Activated CD4-positive, alpha-beta T cell treated with anti-CD3 and anti-CD28 coated beads, Interleukin-2, amount 10 ng/mL, durations not matched to agents 7 days and 5 days (primary cell): Measurements from ENCODE around the gene TAS2R1. TPM values are rescaled to one million over a fixed set of nuclear protein-coding genes. Genes with fewer than 3 reads are reported as not detected.

ENCODE experiments used
- CTCF ChIA-PET: fragments of 350-600 bp; sonication (Branson Sonifier 250); formaldehyde crosslinking; loops from one replicate; lab custom pipeline; 2021; ENCODE audit warnings: antibody characterized with exemption; lab: Charles Lee
- POLR2A ChIA-PET: fragments of 350-600 bp; sonication (Branson Sonifier 250); formaldehyde crosslinking; loops from one replicate; lab custom pipeline; 2021; ENCODE audit warnings: antibody characterized with exemption; lab: Charles Lee
- DNase-seq: peaks from one replicate; pipeline ENCODE4 v3.0.0-alpha.2; 2020
- H3K27ac Mint-ChIP-seq: one replicate; pipeline ENCODE4 v1.8.0; 2021; ENCODE audit warnings: mild to moderate bottlenecking, moderate library complexity, mixed read lengths
- H3K27me3 Mint-ChIP-seq: one replicate; pipeline ENCODE4 v1.8.0; 2021; ENCODE audit warnings: mixed read lengths
- H3K36me3 Mint-ChIP-seq: one replicate; pipeline ENCODE4 v1.8.0; 2021; ENCODE audit warnings: low read depth, mixed read lengths
- H3K4me1 Mint-ChIP-seq: one replicate; pipeline ENCODE4 v1.8.0; 2021; ENCODE audit warnings: mixed read lengths
- H3K4me3 Mint-ChIP-seq: one replicate; pipeline ENCODE4 v1.8.0; 2021; ENCODE audit warnings: mild to moderate bottlenecking, moderate library complexity, mixed read lengths
- H3K9me3 Mint-ChIP-seq: one replicate; pipeline ENCODE4 v1.8.0; 2021; ENCODE audit warnings: mixed read lengths
- total RNA-seq, 2 experiments: library from RNA; stranded (reverse); gene quantifications; one replicate each; pipeline ENCODE4 v1.2.3, GENCODE V29; 2021

TAS2R1 gene
- total RNA-seq = not detected

DNA sequence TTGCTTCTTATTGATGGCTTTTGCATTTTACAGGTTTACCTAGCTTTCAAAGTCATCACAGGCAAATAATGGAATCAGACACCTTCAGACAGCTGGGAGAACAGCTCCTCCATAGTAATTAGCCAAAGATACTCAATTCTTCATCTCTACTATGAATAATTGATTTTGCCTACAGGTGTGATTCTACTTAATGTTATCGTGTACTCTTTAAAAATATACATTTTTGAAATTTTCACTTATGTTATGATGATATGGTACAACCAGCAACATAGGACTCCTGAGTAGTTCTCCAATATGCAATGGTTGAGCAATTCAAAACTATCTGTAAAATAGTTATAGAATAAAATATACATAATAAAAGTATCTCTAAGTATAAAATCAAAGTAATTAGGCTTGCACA lies at the start of gene TAS2R1:
TSS of gene TAS2R1 (minus strand) at position 101 of the 400 bp plus-strand sequence. CDS start 319 bp downstream, outside the sequence.
- H3K27me3 Mint-ChIP-seq = no peaks in the 10 kb centered on the region
- no peak within 1 kb of the TSS for H3K27ac Mint-ChIP-seq
- peaks cover 3% of the 10 kb centered on the region for H3K9me3 Mint-ChIP-seq
- no peak within 1 kb of the TSS for H3K4me3 Mint-ChIP-seq
- ChIA-PET CTCF (no interaction called here), POLR2A (no interaction called here)
- DNase-seq = no peak
- H3K36me3 Mint-ChIP-seq = no peaks in the 10 kb centered on the region
- no peaks in the 10 kb centered on the region for H3K4me1 Mint-ChIP-seq

DNA sequence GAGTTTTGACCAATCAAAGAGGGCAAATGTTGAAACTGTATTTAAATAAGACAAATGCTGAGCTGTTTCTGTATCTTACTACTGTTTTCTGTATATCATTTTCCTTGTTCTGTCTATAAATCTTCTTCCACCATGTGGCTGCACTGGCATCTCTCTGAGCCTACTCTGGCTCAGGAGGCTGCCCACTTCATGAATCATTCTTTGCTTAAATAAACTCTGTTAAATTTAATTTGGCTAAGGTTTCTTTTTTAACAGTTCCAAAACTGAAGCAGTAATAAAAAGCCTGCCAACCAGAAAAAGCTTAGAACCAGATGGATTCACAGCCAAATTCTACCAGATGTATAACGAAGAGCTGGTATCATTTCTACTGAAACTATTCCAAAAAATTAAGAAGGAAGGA lies 40.2 kb upstream of the TAS2R1 start:
- ChIA-PET CTCF (no interaction called here), POLR2A (no interaction called here)
- Mint-ChIP-seq H3K27ac (no peak overlapping the region), H3K36me3 (no peaks in the 10 kb centered on the region), H3K4me1 (no peaks in the 10 kb centered on the region), H3K9me3 (no peaks in the 10 kb centered on the region), H3K4me3 (no peak overlapping the region), H3K27me3 (no peaks in the 10 kb centered on the region)
- no peak for DNase-seq

GRCh38 chr5:9667906-9668305 lies 37.8 kb upstream of the TAS2R1 start:
- H3K4me3 Mint-ChIP-seq = no peak overlapping the region
- no peaks in the 10 kb centered on the region for H3K27me3 Mint-ChIP-seq
- H3K36me3 Mint-ChIP-seq = no peaks in the 10 kb centered on the region
- no peaks in the 10 kb centered on the region for H3K9me3 Mint-ChIP-seq
- no peak overlapping the region for H3K27ac Mint-ChIP-seq
- CTCF ChIA-PET = interaction anchor here (1.1 kb wide), 1 partner anchor 12 kb away, joined by 3 read pairs; no protein-coding TSS in a partner anchor
- no peaks in the 10 kb centered on the region for H3K4me1 Mint-ChIP-seq
- POLR2A ChIA-PET = no interaction called here
- DNase-seq = no peak

GRCh38 chr5:9663891-9664290 lies 33.7 kb upstream of the TAS2R1 start:
- CTCF ChIA-PET = no interaction called here
- H3K27ac Mint-ChIP-seq = no peak overlapping the region
- DNase-seq = no peak
- no peak overlapping the region for H3K4me3 Mint-ChIP-seq
- POLR2A ChIA-PET = no interaction called here
- no peaks in the 10 kb centered on the region for H3K27me3 Mint-ChIP-seq
- no peaks in the 10 kb centered on the region for H3K4me1 Mint-ChIP-seq
- peaks cover 2% of the 10 kb centered on the region for H3K9me3 Mint-ChIP-seq
- H3K36me3 Mint-ChIP-seq = no peaks in the 10 kb centered on the region

GRCh38 chr5:9661316-9662015 lies 31.3 kb upstream of the TAS2R1 start:
- ChIA-PET CTCF (no interaction called here), POLR2A (interaction anchor here (0.6 to 0.7 kb wide), 2 partner anchors 392 to 587 kb away, joined by 3 to 4 read pairs; no protein-coding TSS in a partner anchor)
- DNase-seq = no peak
- Mint-ChIP-seq H3K4me1 (no peaks in the 10 kb centered on the region), H3K9me3 (peaks cover 5% of the 10 kb centered on the region), H3K36me3 (no peaks in the 10 kb centered on the region), H3K27ac (no peak overlapping the region), H3K4me3 (no peak overlapping the region), H3K27me3 (no peaks in the 10 kb centered on the region)

DNA sequence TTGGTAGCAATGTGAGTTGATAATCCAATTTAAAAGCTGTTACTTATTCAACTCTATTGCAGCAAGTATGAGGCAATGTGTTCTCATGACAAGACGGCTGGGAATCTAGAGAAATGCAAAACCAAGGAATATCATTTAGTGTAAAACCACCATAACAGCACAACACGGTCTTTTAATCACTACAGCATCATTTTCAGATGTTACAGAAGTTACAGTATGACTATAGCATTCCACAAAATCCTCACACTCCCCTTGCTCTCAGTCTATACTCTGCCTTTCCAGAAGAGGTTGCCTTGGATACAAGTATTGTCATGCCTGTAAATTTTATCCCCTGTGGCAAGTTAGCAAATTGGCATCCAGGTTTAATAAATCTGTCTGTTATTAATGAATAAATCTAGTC lies 28.6 kb upstream of the TAS2R1 start:
- ChIA-PET CTCF (no interaction called here), POLR2A (no interaction called here)
- H3K4me1 Mint-ChIP-seq = no peaks in the 10 kb centered on the region
- no peak for DNase-seq
- no peaks in the 10 kb centered on the region for H3K27me3 Mint-ChIP-seq
- H3K27ac Mint-ChIP-seq = no peak overlapping the region
- H3K9me3 Mint-ChIP-seq = peaks cover 5% of the 10 kb centered on the region
- no peaks in the 10 kb centered on the region for H3K36me3 Mint-ChIP-seq
- no peak overlapping the region for H3K4me3 Mint-ChIP-seq

- Mint-ChIP-seq H3K27me3 (no peaks in the 10 kb centered on the region), H3K4me1 (no peaks in the 10 kb centered on the region), H3K9me3 (peaks cover 5% of the 10 kb centered on the region), H3K4me3 (no peak overlapping the region), H3K27ac (no peak overlapping the region), H3K36me3 (no peaks in the 10 kb centered on the region)
- ChIA-PET CTCF (no interaction called here), POLR2A (no interaction called here)
- DNase-seq = no peak
These were observed 27.7 kb upstream of the TAS2R1 start for GRCh38 chr5:9657819-9658218.

- Mint-ChIP-seq H3K9me3 (peaks cover 2% of the 10 kb centered on the region), H3K27ac (no peak overlapping the region), H3K4me3 (no peak overlapping the region), H3K27me3 (no peaks in the 10 kb centered on the region), H3K36me3 (no peaks in the 10 kb centered on the region), H3K4me1 (no peaks in the 10 kb centered on the region)
- POLR2A ChIA-PET = no interaction called here
- CTCF ChIA-PET = interaction anchor here (0.7 kb wide), 1 partner anchor 12 kb away, joined by 3 read pairs; no protein-coding TSS in a partner anchor
- DNase-seq = no peak
These were observed 25.5 kb upstream of the TAS2R1 start for GRCh38 chr5:9655641-9656040.

DNA sequence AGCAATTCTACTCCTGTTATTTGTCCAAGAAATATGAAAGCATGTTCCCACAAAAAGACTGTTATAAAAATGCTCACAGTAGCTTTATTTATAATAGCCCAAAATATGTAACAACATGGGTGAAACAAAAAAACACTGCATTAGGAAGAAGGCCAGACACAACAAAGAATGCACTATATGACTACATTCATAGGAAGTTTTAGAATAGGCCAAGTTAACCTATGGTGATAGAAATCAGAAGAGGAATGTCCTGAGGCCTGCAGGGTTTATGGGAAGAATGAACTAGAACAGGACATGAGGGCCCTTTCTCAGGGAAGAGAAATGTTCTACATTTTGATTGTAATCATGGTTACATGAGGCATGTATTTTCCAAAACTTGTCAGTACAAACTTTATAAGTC lies 24.7 kb upstream of the TAS2R1 start:
- CTCF ChIA-PET = no interaction called here
- no peaks in the 10 kb centered on the region for H3K4me1 Mint-ChIP-seq
- H3K4me3 Mint-ChIP-seq = no peak overlapping the region
- no peak overlapping the region for H3K27ac Mint-ChIP-seq
- no peaks in the 10 kb centered on the region for H3K36me3 Mint-ChIP-seq
- peaks cover 2% of the 10 kb centered on the region for H3K9me3 Mint-ChIP-seq
- POLR2A ChIA-PET = no interaction called here
- H3K27me3 Mint-ChIP-seq = no peaks in the 10 kb centered on the region
- no peak for DNase-seq

DNA sequence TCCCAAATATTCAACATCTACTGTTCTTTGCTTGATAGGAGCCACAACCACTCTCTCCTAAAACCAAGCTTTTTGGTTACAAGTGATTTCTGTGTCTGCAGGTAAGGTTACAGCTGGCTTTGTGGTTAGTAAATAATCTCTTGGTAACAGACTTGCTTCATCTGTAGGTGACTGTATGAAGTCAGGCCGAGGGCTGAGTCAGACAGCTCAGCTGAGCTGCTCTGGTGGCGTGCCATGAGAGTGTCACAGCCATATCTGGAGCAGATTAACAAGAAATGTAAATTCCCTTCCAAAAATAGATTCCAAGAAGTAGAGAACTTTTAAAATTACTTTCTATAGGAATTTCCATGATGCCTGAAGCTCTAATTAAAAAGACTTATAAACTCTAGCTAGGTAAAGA lies 23.7 kb upstream of the TAS2R1 start:
- Mint-ChIP-seq H3K4me1 (no peaks in the 10 kb centered on the region), H3K27me3 (no peaks in the 10 kb centered on the region), H3K9me3 (peaks cover 2% of the 10 kb centered on the region), H3K36me3 (no peaks in the 10 kb centered on the region), H3K4me3 (no peak overlapping the region), H3K27ac (no peak overlapping the region)
- POLR2A ChIA-PET = no interaction called here
- no peak for DNase-seq
- CTCF ChIA-PET = no interaction called here

DNA sequence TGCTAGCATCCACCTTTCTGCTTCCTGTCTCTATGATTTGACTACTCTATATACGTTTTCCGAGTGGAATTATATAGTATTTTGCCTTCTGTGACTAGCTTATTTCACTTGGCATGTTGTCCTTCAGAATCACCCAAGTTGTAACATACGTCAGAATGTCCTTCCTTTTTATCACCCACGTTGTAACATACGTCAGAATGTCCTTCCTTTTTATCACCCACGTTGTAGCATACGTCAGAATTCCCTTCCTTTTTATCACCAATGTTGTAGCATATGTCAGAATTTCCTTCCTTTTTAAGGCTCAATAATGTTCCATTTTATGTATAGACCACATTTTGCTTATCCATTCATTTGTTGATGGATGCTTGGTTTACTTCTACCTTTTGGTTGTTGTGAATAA lies 22.9 kb upstream of the TAS2R1 start:
- H3K4me3 Mint-ChIP-seq = no peak overlapping the region
- POLR2A ChIA-PET = no interaction called here
- no peaks in the 10 kb centered on the region for H3K4me1 Mint-ChIP-seq
- no peak for DNase-seq
- CTCF ChIA-PET = no interaction called here
- no peaks in the 10 kb centered on the region for H3K27me3 Mint-ChIP-seq
- peaks cover 2% of the 10 kb centered on the region for H3K9me3 Mint-ChIP-seq
- no peak overlapping the region for H3K27ac Mint-ChIP-seq
- H3K36me3 Mint-ChIP-seq = no peaks in the 10 kb centered on the region

GRCh38 chr5:9652295-9652694 lies 22.1 kb upstream of the TAS2R1 start:
- H3K9me3 Mint-ChIP-seq = no peaks in the 10 kb centered on the region
- ChIA-PET CTCF (no interaction called here), POLR2A (no interaction called here)
- no peaks in the 10 kb centered on the region for H3K27me3 Mint-ChIP-seq
- no peak overlapping the region for H3K4me3 Mint-ChIP-seq
- H3K36me3 Mint-ChIP-seq = no peaks in the 10 kb centered on the region
- H3K27ac Mint-ChIP-seq = no peak overlapping the region
- H3K4me1 Mint-ChIP-seq = no peaks in the 10 kb centered on the region
- no peak for DNase-seq

DNA sequence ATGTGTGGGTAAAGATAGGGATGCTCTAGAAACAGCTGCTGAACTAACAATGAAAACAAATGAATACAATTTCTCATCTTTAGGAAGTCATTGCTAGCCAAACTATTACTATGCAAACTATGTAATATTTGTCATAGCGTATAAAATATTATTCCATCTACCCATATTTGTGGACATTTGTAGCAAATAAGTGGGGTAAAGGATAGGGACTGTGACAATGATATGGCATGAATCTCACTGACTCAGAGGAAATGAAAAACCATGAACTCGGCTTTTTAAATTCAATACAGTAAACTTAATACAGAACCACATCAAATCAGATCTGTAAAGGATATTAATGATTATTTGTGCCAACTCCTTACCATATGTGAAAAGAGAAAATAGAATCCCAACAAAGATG lies 16.7 kb upstream of the TAS2R1 start:
- POLR2A ChIA-PET = no interaction called here
- no peak overlapping the region for H3K4me3 Mint-ChIP-seq
- DNase-seq = no peak
- H3K4me1 Mint-ChIP-seq = no peaks in the 10 kb centered on the region
- no peaks in the 10 kb centered on the region for H3K27me3 Mint-ChIP-seq
- H3K9me3 Mint-ChIP-seq = no peaks in the 10 kb centered on the region
- no peak overlapping the region for H3K27ac Mint-ChIP-seq
- no peaks in the 10 kb centered on the region for H3K36me3 Mint-ChIP-seq
- CTCF ChIA-PET = no interaction called here

DNA sequence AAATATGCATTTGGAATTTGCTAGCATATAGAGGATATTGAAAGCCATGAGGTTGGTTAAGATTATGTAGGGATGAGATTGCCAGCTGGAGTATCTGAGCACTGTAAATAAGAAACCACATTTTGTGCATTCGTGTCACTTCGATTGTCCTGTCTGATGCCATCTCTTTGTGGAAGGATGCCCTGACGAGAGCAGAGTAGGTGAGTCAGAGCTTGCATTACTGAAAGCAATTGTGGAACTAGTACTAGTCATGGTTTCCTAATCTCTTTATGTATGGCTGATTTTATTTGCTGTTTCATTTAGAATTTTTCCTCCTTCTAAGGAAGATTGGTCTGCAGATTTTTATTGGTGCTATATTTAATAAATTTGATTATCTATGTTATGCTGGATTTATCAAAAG lies 14.5 kb upstream of the TAS2R1 start:
- POLR2A ChIA-PET = no interaction called here
- no peak overlapping the region for H3K27ac Mint-ChIP-seq
- H3K9me3 Mint-ChIP-seq = peaks cover under 1% of the 10 kb centered on the region
- no peaks in the 10 kb centered on the region for H3K36me3 Mint-ChIP-seq
- no peak for DNase-seq
- H3K4me1 Mint-ChIP-seq = no peaks in the 10 kb centered on the region
- no peaks in the 10 kb centered on the region for H3K27me3 Mint-ChIP-seq
- CTCF ChIA-PET = no interaction called here
- H3K4me3 Mint-ChIP-seq = no peak overlapping the region
